HL-60 (cell line): Measurements from ENCODE around the gene TTC27.

Source experiments
- CTCF ChIP-seq: IDR thresholded peaks from one replicate; pipeline ENCODE4 v1.5.1; 2011; ENCODE audit warnings: low read length, control low read depth, inconsistent platforms; ENCODE audit not compliant: insufficient read depth
- GABPA ChIP-seq: IDR thresholded peaks from 2 replicates; pipeline ENCODE4 v1.6.1; 2012; ENCODE audit warnings: low read depth
- POLR2AphosphoS5 ChIP-seq: IDR thresholded peaks from 2 replicates; pipeline ENCODE4 v1.6.1; 2012; ENCODE audit warnings: low read depth
- REST ChIP-seq: IDR thresholded peaks from 2 replicates; pipeline ENCODE4 v1.6.1; 2012; ENCODE audit warnings: low read depth; ENCODE audit not compliant: insufficient replicate concordance
- SPI1 ChIP-seq: IDR thresholded peaks from 2 replicates; pipeline ENCODE4 v1.6.1; 2012; ENCODE audit warnings: low read depth, mild to moderate bottlenecking, borderline replicate concordance

DNA sequence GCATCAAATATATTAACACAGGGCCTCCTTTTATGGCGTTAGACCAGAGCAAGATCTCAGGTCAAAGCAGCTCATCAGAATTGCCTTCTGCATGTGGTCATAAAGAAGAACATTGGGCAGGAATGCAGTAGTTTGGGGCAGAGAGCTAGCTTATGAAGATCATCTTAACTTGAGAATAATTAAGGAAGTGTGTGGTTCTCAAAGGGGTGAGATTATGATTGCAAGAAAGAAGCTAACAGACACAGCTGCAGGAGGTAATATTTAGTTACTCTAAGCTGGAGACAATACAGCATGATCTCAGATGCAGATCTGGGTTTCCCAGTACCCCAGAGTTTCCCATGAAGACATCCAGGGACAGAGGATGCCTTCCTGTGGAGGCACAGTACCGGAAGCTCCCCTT lies 91.6 kb downstream of the TTC27 start:
- TF ChIP-seq REST = no peak
- TF ChIP-seq CTCF = no peak
- no peak for TF ChIP-seq POLR2AphosphoS5
- no peak for TF ChIP-seq GABPA
- TF ChIP-seq SPI1 = peak; percentile 52; the same call in 1 of the 2 replicates
